T-helper 22 cell (primary cell): ENCODE data around the gene LOC128125822.
"Not testable (repeated sequence)": the region's sequence is repeated elsewhere in the genome, so short reads cannot be mapped to it uniquely, and the experiment has no call there.

Experiments used
- DNase-seq: peaks from one replicate; pipeline ENCODE4 v3.0.0-alpha.2; 2020; ENCODE audit warnings: low read depth

LOC128125822 gene

DNA sequence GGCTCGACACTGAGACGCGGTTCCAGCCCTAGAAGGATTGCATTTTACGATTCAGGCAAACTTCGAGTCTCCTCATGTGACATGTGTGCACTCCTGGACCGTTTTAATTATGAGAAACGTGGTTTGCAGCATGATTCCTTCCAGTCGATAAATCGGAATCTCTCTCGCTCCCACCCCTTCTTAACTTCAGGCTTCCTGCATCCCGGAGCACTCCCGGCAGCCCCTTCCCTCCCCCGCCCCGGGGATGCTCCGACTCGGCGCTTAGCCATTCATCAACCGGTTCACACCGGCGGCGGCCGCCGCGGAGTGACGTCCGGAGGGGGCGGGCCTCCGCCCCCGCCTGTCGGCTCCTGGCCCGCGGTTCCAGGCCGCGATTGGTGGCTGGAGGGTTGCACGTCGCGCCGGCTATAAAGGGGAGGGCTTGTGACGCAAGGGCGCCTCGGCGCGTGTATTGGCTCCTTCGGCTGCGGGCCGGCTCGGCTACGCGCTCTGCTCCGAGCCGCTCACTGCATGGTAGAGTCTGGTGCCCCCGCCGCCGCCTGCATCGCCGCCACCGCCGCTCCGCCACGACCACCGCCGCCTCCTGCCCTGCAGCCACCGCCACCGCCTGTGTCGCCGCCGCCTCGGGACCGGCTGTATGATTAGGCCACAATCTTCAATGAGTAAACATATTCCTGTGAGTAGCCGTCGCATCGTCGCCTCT is at the start of gene LOC128125822, which contains the start of gene PTP4A1:
Gene LOC128125822 (plus strand): TSS at position 437 of the 703 bp plus-strand sequence.
Gene PTP4A1 (plus strand): TSS at position 437 of the 703 bp plus-strand sequence. CDS start 4,401 bp downstream, outside the sequence.
- DNase-seq: peak; percentile 95

DNA sequence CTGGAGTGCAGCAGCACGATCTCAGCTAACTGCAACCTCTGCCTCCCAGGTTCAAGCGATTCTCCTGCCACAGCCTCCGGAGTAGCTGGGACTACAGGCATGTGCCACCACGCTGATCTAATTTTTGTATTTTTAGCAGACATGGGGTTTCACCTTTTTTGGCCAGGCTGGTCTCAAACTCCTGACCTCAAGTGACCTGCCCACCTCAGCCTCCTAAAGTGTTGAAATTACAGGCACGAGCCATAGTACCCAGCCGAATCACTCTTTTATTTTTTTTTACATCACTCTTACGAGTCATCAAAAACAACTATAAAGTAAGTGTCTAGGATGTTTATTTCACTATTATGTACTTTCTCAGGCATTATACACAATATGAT is 49.4 kb upstream of the LOC128125822 start:
- DNase-seq: not testable (repeated sequence)

DNA sequence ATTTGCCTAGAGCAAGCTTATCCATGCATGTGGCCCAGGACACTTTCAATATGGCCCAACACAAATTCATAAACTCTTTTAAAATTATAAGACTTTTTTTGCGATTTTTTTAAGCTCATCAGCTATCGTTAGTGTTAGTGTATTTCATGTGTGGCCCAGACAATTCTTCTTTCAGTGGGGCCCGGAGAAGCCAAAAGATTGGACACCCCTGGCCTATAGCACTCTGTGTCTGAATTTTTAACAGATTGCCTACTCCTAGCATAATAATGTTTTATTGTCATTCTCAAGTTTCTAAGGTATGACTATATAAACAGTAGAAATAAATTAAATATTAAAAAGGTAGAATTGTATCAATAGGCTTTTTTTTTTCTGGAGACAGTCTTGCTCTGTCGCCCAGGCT is 48.6 kb upstream of the LOC128125822 start:
- no peak for DNase-seq

DNA sequence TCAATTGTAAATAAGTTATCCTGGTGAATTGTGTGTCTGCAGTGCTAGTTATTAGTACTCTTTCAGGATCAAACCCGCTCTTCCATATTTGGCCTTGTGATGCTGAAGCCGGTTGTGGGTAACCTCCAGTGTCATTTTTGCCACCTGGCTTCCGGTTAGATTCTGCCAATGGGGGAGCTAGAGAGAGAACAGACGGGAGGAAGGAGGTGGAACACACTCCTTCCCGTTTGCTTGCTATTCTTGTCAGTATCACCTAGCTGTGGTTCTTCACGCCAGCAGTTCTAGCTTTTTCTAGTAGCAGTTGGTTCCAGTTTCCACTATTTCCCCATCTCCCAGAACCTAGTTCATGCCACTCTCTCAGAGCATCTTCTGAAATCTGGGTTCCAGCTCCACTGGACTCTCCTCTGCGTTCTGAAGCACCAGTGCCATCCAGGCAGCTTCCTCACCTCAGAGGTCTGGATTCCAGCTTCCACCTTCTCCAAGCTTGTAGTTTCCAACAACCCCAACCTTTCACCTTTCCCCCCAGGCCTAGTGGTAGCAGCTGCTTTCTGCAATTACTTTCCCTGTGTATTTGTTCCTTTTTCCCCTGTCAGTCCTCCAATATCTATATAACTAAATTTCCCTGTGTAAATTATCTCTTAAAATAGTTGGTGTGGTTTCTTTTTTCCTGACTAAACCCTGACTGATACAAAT is 46.9 kb upstream of the LOC128125822 start:
- no peak for DNase-seq

DNA sequence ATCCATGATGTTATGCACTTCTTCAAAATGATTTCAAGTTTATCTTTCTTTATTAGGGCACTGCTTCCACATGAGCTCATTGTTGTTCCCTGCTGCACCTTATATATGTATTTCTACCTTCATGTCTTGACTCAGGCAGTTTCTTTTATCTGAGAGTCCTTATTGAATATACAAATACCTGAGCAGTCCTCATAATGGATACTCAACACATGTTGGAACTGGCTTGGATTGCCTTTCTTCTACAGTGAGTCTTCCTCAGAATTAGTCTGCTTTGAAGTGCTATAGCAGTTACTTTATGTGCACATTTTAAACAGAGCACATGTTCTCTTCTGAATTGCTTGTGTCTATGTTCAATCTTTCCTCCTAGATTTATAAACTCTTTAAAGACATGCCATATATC is 45.3 kb upstream of the LOC128125822 start:
- no peak for DNase-seq

DNA sequence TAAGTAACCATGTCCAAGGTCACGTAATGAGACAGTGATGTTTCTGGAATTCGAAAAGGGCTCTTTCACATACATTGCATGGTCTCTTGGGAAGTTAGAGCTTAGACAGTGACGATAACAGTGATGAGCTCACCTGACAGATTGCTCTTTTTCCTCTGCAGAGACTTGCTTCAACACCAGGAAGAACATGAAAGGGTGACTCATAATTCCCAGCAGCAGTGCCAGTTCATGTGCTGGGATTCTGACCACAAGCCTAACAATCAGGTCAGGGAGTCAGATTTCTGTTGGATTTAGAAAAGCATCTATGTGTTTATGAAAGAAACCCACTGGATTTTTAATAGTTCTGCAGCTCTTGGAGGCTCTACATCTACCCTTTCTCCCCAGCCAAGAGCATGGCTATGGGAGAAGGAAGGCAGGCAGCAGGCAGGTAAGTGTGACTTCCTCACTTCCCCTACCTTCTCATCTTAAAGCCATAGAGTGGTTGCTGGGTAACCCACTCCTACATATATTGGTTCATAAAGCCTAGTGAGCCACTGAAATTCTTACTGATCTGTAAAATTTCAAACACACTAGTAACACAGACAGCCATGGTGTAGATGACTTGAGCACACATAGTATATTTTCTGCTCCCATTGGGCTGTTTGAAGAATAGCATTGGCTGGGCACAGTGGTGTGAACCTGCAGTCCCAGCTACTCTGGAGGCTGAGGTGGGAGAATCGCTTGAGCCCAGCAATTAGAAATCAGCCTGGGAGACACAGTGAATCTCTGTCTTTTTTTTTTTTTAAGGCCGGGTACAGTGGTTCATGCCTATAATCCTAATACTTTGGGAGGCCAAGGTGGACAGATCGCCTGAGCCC is 44.4 kb upstream of the LOC128125822 start:
- no peak for DNase-seq

DNA sequence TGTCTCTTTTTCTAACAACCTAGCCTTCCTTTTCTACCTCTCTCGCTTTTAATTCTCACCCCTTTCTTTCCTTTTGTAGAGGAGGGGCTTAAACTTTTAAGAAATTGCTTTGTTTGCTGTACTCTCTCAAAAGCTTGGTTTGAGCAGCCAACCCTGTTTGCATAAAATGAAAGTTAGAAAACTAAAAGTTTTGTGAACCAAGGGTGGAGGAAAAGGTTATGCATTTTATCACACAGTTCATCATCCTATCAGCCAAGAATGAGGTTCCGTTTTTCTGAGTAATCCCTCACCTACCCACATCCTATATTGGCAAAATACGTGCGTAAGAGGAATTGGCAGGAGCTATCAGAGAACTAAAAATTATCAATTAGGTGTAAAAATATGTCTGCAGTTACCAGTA is 42.8 kb upstream of the LOC128125822 start:
- DNase-seq: no peak

DNA sequence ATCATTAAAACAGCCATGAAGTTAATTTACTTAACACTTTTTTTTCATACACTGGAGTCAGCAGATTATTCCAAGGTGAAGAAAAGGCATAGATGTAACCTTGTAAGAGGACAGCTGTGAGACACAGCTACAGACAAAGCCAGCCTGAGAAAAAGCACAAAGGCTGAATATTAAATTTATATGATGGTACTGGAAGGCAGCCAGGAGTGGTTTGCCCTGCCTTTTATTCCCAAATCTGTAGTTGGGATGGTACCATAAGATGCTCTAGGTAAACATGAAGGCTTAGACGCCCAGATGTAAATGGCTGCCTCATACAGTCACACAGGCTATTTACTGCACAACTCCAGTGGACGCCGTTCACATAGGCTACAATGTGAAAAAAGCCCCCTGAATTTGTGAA is 42.1 kb upstream of the LOC128125822 start:
- no peak for DNase-seq

DNA sequence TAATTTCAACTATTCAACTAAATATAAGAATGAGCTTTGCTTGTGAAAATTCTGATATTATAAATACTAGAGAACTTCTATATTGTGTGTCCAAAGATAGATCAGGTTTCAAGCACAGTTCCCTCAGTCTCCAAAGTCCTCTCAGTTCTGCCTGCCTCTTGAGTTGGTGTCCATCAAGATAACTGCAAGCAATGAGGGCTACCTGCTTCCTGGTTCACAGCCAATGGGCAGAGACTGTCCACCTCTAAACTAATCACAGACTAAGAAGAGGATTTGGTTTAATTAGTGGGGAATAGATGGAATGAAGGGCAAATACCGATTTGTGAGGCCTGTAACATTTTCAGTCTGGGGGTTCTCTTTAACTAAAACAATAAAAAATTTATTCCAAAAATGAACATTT is 41.3 kb upstream of the LOC128125822 start:
- DNase-seq: no peak

DNA sequence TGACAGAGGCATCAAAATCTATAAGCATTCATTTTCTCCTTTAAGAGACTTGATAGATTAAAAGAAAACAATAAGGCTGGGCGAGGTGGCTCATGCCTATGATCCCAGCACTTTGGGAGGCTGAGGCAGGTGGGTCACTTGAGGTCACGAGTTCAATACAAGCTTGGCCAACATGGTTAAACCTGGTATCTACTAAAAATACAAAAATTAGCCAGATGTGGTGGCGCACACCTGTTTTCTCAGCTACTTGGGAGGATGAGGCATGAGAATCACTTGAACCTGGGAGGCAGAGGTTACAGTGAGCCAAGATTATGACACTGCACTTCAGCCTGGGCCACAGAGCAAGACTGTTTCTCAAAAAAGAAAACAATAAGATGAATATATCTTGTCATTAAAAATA is 39.3 kb upstream of the LOC128125822 start:
- DNase-seq: no peak

DNA sequence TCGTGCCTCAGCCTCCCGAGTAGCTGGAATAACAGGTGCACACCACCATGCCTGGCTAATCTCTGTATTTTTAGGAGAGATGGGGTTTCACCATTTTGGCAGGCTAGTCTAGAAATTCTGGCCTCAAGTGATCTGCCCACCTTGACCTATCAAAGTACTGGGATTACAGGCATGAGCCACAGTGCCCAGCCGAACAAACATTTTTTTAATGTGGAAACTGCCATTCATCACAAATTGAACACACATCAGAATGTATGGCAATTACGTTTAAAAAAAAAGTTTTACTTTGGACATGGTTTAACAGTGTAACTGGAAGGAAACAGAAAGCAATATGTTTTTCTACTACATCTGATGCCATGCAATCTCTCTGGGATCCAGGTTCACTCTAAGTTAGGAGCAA is 38.3 kb upstream of the LOC128125822 start:
- no peak for DNase-seq

DNA sequence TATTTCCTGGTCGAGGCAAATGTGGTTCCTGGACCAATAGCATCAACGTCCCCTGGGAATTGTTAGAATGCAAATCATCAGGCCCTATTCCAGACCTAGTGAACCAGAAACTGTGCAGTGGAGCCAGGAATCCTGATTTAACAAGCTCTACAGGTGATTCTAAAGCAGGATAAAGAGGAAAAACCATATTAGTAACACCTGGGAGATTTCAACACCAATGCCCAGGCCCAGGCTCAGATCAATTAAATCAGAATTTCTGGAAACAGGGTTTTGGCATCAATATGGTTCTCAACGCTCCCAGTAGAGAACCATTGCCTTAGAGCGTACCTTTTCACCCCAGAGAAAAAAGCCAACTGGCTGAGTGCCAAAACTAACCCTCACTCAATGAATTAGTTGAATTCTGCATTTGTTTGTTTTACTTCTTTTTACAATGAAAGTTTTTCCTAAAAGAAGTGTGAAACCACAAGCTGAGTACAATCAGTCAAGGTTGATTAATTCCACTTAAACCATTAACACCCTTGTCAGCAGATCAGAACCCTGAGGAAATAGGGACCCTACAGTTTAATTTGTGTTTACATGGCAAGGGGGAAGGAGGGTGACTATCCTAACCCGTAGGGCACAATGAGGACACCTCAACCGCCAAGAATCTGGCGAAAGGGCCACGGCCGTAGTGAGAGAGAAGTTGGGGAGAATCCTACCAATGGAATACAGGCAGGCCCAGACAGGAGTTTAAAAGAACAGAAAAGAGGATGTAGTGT is 34.9 kb upstream of the LOC128125822 start:
- DNase-seq: no peak

DNA sequence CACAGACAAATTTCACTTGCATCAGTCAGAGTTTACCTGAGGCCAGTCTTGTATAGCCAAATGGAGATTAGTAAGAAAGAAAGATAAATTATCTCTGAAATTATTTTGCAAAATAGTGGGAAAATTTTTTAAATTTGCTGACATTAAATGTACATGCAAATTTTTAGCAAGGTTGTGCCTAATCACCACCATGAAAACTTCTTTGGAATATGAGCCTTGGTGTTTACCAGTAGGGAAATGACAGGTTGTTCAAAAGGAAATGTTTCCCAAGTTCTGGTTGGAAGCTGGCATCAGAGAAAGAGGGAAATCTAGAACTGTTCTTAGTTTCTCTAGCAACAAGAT is 34.4 kb upstream of the LOC128125822 start:
- no peak for DNase-seq

DNA sequence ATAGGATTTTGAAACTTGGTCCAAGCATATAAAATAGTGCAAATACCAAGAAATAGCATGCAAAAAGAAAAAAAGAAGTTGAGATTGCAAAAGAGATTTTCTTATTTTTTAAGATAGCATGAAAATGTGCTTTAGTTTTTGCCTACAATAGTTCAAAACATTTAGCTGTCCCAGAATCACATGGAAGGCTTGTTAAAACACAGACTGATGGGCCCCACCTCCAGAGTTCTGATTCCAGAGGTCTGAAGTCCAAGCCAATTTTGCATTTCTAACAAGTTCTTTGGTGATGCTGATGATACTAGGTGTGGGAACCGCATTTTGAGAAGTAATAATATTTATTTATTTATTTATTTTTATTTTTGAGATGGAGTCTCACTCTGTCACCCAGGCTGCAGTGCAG is 33.7 kb upstream of the LOC128125822 start:
- DNase-seq: no peak

DNA sequence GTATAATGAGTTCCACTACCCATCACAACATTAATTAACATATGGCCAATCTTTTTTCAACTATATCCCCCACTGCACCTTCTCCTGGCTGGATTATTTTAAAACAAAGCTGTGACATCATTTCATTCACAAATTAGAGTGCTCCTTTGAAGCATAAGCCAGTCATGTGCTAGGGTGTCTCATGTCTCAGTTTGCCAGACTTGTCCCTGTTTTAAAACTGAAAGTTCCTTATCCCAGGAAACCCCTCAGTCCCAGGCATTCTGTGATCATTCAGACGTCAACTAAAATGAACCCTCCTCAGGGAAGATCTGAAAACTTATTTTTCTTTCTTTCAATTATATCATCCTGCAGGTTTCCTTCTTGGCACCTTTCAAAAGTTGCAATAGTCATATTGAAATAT is 29.3 kb upstream of the LOC128125822 start:
- no peak for DNase-seq

DNA sequence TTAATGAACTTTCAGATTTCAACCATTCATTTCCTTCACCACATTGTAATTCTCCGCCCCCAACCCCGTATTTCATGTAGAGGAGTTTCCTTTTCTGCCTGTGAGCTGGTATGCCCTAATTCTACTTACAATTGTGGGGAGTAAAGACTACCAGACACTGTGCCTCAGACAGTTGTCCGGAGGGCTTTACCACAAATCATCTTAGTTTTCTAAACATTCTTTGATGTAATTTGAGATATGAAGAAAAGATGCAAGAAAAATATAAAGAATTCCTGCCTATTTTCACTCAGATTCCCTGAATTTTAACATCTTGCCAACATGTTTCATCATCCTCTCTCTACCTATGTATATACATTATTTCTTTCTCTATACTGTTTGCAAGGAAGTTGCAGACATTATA is 28.3 kb upstream of the LOC128125822 start:
- no peak for DNase-seq

DNA sequence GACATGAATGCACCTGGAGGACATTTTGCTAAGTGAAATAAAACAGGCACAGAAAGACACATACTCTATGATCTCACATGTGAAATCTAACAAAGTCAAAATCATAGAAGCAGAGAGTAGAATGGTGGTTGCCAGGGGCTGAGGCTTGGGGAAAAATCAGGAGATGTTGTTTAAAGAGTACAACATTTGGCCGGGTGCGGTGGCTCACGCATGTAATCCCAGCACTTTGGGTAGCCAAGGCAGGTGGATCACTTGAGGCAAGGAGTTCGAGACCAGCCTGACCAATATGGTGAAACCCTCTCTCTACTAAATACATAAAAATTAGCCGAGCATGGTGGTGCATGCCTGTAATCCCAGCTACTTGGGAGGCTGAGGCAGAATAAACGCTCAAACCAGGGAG is 26.0 kb upstream of the LOC128125822 start:
- no peak for DNase-seq

DNA sequence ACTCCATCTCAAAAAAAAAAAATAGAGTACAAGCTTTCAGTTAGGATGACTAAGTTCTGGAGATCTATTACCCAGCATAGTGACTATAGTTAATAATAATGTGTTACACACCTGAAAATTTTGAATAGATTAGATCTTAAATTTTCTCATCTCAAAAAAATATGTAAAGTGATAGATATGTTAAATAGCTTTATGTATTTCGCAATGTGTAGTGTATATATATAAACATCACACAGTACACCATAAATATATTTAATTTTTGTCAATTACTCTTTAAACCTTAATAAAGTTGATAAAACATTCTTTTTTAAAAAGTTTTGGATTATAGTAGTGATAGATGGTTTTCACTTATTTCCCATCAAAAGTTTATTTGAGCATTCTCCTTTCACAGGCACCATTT is 25.6 kb upstream of the LOC128125822 start:
- no peak for DNase-seq

DNA sequence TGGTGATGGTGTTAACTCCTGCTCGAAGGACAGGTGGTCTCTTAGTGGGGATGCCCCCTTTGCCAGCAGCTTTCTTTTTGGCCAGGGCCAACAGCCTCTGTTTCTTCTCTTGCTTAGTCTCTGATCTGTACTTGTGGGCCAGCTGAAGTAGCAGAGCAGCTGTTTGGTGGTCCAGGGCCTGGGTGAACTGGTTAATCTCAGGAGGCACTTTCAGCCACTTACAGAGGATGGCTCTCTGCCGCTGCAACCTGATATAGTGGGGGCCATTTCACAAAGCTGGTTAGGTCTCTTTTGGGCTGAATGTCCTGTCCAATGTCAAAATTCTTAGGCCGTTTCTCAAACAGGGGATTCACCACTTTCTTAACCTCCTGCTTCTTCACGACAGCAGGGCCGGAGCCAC is 23.2 kb upstream of the LOC128125822 start:
- no peak for DNase-seq

DNA sequence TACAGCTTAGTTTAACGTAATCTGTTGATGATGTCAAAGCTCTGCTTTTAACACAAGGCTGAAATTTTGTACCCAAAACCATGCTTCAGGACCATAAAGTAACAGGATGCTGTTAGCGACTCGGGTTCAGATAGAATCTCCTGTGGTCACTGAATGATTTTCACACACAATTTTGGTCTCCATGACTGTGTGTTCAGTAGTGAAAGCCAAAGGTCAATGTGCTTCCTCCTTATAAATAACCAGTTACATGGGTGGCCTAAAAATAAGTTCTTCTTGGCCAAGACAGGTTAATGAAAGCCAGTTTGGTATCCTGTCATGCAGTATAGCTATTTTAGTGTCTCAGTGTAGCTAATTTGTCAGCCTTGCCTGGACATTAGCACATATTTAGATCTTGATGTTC is 19.1 kb upstream of the LOC128125822 start:
- no peak for DNase-seq

DNA sequence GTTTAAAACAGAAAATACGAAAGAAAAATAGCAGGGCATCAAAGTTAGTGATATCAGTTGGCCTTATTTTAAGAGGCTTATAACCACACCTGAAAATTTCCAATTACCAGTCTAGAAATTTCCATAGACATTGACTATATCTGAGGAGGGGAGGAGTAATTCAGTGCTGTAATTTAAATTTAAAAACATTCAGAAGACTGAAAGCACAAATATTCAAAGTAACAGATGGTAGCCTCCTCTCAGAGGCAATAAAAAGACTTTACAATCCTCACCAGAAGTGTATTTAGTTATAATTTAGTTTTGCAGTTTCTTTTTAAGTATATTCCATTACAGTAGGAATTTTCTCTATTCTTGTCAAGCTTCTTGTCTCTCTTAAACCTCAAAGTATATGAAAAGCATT is 18.4 kb upstream of the LOC128125822 start:
- DNase-seq: no peak

DNA sequence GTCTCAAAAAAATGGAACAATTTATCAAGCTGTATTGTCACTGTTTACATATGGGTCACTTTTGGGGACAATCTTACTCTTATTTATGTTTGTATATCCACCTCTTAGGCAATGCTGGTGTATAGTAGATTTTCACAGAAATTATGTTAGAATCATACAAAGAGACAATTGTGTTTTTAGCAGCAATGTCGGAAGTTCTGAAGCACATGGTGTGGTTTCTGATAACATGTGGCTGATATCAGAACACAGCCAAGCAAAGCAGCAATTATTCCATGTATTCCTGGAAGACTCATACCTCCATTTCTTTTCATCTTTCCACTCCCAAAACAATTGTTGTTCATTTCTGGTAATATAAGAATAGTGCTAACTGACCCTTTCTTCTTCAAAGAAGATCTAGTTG is 17.5 kb upstream of the LOC128125822 start:
- DNase-seq: no peak
